GM13976 (cell line): Measurements from ENCODE around the gene LUC7L3.
"Not testable (repeated sequence)": the region's sequence is repeated elsewhere in the genome, so short reads cannot be mapped to it uniquely, and the experiment has no call there.

Source experiments
- DNase-seq: peaks from one replicate; pipeline ENCODE4 v3.0.0; 2012; ENCODE audit warnings: low spot score
- CTCF ChIP-seq: IDR thresholded peaks from 2 replicates; pipeline ENCODE4 v1.5.1; 2012; ENCODE audit warnings: borderline replicate concordance, mild to moderate bottlenecking; ENCODE audit not compliant: insufficient read depth; ENCODE audit errors: extremely low read depth, missing control alignments, control extremely low read depth
- in situ Hi-C: fragments of 300-500 bp; cut with MboI; formaldehyde crosslinking; loops from one replicate; pipeline ENCODE4 v1.12.0; 2022; ENCODE audit warnings: low sequenced_read_pairs, mixed read lengths, inconsistent platforms; ENCODE audit not compliant: unreplicated experiment

LUC7L3 gene

DNA sequence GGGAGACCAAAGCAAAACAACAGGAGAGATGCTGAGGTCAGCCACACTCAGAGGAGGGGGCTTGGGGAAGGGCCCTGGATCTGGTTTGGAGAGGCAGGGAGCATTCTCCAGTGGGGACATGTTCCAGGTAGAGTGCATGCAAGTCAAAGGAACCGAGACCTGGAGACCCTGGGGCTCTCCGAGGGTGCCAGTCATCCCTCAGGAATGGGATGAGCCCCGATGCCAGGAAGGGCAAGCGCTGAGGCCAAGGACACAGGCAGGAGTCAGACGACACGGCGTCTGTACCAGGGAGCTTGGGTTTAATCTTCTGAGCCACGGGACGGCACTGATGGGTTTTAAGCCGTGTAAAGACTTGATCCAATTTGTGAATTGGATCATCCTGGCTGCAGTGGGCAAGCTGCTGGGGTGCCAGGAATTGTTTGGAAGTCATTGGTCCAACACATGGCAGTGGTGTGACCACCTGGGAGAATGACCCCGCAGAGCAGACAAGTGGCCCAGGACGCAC lies 80.8 kb downstream of the LUC7L3 start:
- no peak for DNase-seq
- no peak for TF ChIP-seq CTCF
- in situ Hi-C loops, result no loop called here

DNA sequence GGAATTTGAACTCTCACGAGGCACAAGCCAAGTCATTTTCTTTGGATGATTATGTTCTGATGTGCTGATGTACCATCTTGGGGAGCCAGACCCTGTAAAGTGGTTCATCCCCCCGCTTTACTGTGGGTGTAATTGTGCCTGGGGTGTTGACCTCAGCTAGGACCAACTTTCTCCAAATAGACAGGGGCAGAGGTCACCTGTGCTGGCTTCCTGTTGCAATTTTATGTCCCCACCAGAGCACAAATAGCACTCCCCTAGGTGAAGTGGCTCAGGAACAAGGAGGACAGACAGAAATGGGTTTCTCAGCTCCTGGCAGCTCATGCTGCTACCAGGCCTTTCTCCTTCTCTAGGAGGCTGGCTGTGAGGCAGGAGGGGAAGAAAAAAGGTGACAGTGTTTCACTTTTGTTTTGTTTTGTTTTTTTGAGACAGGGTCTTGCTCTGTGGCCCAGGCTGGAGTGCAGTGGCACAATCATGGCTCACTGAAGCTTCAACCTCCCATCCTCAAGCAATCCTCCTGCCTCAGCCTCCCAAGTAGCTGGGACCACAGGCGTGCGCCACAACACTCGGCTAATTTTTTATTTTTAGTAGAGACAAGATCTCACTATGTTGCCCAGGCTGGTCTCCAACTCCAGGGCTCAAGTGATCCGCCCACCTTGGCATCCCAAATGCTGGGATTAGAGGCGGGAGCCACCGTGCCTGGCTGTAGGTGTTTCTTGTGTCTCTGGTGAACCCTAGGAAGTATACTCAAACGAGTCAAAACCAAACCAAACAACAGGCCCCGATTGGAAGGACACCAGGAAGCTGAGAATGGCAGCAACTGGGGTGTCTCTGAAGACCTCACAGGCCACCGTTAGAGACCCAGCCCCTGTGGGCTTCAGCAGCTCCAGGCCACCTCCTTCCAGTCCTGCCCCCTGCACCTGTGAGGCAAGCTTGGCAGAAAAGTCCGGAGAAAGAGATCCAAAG lies 83.5 kb downstream of the LUC7L3 start:
- TF ChIP-seq CTCF, result no peak
- no peak for DNase-seq
- in situ Hi-C loops, result no loop called here

- TF ChIP-seq CTCF, result no peak
- in situ Hi-C loops, result no loop called here
- no peak for DNase-seq
Observed at GRCh38 chr17:50803676-50804075, 84.3 kb downstream of the LUC7L3 start.

DNA sequence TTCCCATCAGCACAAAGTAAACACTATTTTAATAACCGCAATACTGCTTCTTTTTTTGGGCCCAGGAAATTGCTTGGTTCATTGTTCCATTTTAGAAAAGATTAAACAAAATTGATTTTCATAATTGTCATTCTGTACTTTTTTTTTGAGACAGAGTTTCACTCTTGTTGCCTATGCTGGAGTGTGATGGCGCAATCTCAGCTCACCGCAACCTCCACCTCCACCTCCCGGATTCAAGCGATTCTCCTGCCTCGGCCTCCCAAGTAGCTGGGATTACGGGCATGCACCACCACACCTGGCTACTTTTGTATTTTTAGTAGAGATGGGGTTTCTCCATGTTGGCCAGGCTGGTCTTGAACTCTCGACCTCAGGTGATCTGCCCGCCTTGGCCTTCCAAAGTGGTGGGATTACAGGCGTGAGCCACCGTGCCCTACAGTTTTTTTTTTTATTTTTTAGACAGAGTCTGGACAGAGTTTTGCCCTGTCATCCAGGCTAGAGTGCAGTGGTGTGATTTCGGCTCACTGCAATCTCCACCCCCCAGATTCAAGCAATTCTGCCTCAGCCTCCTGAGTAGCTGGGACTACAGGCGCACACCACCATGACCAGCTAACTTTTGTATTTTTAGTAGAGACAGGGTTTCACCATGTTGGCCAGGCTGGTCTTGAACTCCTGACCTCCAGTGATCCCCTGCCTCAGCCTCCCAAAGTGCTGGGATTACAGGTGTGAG lies 85.5 kb downstream of the LUC7L3 start:
- DNase-seq, in situ Hi-C loops: not testable (repeated sequence)

GRCh38 chr17:50805486-50805885 lies 86.1 kb downstream of the LUC7L3 start:
- TF ChIP-seq CTCF, result no peak
- in situ Hi-C loops, result no loop called here

More at GRCh38 chr17:50805486-50805885, 86.1 kb downstream of the LUC7L3 start:
- DNase-seq, result no peak
